ENCODE measurements around the gene RAB34.

RAB34 gene

DNA sequence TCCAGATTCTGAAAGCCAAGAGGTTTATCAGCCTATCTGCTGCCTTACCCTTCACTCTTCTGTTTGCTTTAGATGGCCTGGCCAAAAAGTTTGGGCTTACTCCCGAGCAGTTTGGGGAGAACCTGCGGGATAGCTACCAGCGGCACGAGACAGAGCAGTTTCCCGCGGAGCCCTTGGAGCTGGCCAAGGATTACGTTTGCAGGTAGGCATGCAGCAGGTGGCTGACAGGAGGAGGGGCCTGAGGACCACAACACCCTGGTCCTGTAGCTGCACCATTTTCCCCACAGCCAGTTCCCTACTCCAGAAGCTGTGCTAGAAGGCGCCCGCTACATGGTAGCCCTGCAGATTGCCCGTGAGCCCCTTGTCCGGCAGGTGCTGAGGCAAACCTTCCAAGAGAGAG lies 35.0 kb downstream of the RAB34 start:
- Mint-ChIP-seq H3K36me3 (ENCODE audit: low read depth) (peaks cover 100% of the 10 kb centered on the region), H3K4me1 (ENCODE audit: low read depth) (no peaks in the 10 kb centered on the region), H3K9me3 (no peaks in the 10 kb centered on the region), H3K27me3 (no peaks in the 10 kb centered on the region), H3K4me3 (no peak overlapping the region), H3K27ac (no peak overlapping the region)
- intact Hi-C loops (cut with micrococcal nuclease), result no loop called here

DNA sequence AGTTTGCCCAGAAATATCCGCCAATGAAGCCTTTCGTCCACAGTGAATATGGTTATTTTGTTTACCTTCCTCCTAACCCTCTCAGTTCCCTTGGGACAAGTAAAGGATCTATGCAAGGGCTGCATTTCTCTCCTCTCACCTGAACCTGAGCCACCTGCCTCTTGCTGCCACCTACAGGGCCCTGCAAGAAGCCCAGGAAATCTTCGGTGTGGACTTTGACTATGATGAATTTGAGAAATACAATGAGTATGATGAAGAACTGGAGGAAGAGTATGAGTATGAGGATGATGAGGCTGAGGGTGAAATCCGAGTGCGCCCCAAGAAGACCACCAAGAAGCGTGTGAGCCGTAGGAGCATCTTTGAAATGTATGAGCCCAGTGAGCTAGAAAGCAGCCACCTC lies 41.7 kb downstream of the RAB34 start:
- intact Hi-C loops (cut with micrococcal nuclease), result no loop called here
- H3K9me3 Mint-ChIP-seq, result no peaks in the 10 kb centered on the region
- peaks cover 98% of the 10 kb centered on the region for H3K36me3 Mint-ChIP-seq (ENCODE audit: low read depth)
- no peak overlapping the region for H3K4me3 Mint-ChIP-seq
- no peaks in the 10 kb centered on the region for H3K4me1 Mint-ChIP-seq (ENCODE audit: low read depth)
- no peak overlapping the region for H3K27ac Mint-ChIP-seq
- H3K27me3 Mint-ChIP-seq, result no peaks in the 10 kb centered on the region

DNA sequence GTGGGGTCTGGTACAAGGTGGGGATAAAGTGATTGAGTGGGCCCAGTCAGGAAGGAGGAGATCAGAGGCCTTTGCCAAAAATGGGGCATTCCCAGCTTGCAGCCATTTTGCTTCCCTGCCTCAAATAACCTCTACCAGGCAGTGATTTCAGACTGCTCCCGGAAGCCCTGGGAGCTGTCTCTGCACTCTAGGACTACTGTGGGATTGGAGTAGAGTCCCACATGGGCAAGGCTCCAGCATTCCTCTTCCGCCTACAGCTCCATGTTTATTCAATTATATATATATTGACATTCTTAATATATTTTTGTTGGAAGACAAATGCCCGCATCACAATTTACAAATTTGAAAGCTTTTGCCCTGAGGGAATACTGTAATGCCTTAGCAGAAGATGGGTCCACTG lies 42.2 kb downstream of the RAB34 start:
- no peaks in the 10 kb centered on the region for H3K4me1 Mint-ChIP-seq (ENCODE audit: low read depth)
- intact Hi-C loops (cut with micrococcal nuclease), result no loop called here
- no peak overlapping the region for H3K4me3 Mint-ChIP-seq
- no peaks in the 10 kb centered on the region for H3K27me3 Mint-ChIP-seq
- H3K36me3 Mint-ChIP-seq (ENCODE audit: low read depth), result peaks cover 98% of the 10 kb centered on the region
- H3K27ac Mint-ChIP-seq, result no peak overlapping the region
- H3K9me3 Mint-ChIP-seq, result no peaks in the 10 kb centered on the region

DNA sequence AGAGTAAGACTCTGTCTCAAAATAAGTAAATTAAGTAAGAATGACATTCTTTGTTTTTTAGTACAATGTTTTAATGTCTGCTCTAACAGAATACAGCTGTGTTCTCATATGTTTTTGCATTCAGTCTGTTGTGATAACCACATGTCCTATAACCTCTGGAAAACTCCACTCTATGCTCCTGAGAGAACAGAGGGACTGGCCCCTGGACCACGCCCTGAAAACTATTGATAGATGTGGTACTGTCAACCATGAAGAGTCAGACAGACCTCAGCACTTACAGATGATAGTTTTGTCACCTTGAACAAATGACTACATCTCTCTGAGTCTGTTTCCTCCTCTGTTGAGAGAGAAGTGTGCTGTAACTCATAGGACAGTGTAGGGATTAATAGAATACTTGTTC lies 47.8 kb downstream of the RAB34 start:
- Mint-ChIP-seq H3K9me3 (no peaks in the 10 kb centered on the region), H3K36me3 (ENCODE audit: low read depth) (peaks cover 74% of the 10 kb centered on the region), H3K4me3 (no peak overlapping the region), H3K27me3 (no peaks in the 10 kb centered on the region), H3K4me1 (ENCODE audit: low read depth) (peaks cover 17% of the 10 kb centered on the region), H3K27ac (no peak overlapping the region)
- intact Hi-C loops (cut with micrococcal nuclease), result no loop called here

DNA sequence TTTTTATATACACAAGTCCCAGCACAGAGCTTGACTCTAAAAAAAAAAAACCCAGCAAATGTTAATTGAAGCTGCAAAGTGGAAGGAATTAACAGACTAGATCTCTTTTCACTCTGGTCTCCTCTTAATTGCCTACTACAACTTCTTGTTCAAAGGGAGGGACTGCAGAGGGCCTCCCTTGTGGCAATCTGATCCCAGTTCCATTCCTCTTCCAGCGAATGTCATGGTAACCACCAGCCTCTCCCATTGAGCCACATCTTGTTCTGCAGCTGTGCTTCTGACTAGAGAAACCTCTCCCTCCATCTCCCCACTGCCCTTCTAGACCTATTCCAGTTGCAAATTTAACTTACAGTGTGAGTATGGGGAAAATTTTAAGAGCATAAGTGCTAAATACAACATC lies 49.8 kb downstream of the RAB34 start:
- no peak overlapping the region for H3K4me3 Mint-ChIP-seq
- intact Hi-C loops (cut with micrococcal nuclease), result no loop called here
- no peak overlapping the region for H3K27ac Mint-ChIP-seq
- peaks cover 36% of the 10 kb centered on the region for H3K4me1 Mint-ChIP-seq (ENCODE audit: low read depth)
- no peaks in the 10 kb centered on the region for H3K9me3 Mint-ChIP-seq
- H3K27me3 Mint-ChIP-seq, result no peaks in the 10 kb centered on the region
- peaks cover 71% of the 10 kb centered on the region for H3K36me3 Mint-ChIP-seq (ENCODE audit: low read depth)

DNA sequence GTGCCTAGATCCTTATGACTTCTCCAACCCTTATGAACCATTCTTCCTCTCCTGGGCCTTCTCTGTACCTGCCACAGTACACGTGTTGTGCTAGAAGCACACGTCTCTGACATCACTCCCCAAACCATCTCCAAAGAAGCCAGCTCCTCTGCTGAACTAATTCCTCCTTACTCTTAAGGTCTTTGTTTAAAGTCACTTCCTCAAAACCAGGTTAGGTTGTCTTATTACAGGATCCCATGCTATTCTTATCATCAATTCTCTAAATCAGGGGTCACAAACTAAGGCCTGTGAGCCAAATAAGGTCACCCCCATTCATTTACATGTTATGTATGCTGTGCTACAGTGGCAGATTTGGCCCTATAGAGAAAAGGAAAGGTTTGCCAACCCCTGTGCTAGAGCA lies 51.7 kb downstream of the RAB34 start:
- Mint-ChIP-seq H3K9me3 (no peaks in the 10 kb centered on the region), H3K4me3 (no peak overlapping the region), H3K27ac (no peak overlapping the region), H3K4me1 (ENCODE audit: low read depth) (peaks cover 40% of the 10 kb centered on the region), H3K36me3 (ENCODE audit: low read depth) (peaks cover 65% of the 10 kb centered on the region), H3K27me3 (no peaks in the 10 kb centered on the region)
- intact Hi-C loops (cut with micrococcal nuclease), result no loop called here

All from dendritic cell treated with granulocyte-macrophage colony-stimulating factor and Interleukin-4, amounts not matched to agents 40 ng/mL and 50 ng/mL, for 4 days (primary cell).